HG03558 (cell line): ENCODE data around the gene IER3.
"Not testable (repeated sequence)": the region's sequence is repeated elsewhere in the genome, so short reads cannot be mapped to it uniquely, and the experiment has no call there.

Experiments
- ATAC-seq: cut with Tn5 transposase; IDR thresholded peaks from one replicate; pipeline ENCODE4 v1.9.1; 2021; ENCODE audit warnings: moderate number of reproducible peaks; ENCODE audit not compliant: unreplicated experiment; ENCODE audit errors: extremely low read depth

Gene IER3

GRCh38 chr6:30769088-30769852, 24.9 kb upstream of the IER3 start:
- ATAC-seq = no peak

GRCh38 chr6:30768634-30769087, 24.3 kb upstream of the IER3 start:
- ATAC-seq = no peak

- ATAC-seq = no peak
Observed at GRCh38 chr6:30767944-30768301, 23.6 kb upstream of the IER3 start.

GRCh38 chr6:30767158-30767943, 23.0 kb upstream of the IER3 start:
- no peak for ATAC-seq

GRCh38 chr6:30766461-30767157, 22.3 kb upstream of the IER3 start:
- ATAC-seq = no peak

GRCh38 chr6:30765495-30765894, 21.1 kb upstream of the IER3 start:
- ATAC-seq = not testable (repeated sequence)

- not testable (repeated sequence) for ATAC-seq
Observed at GRCh38 chr6:30764490-30765043, 20.2 kb upstream of the IER3 start.

GRCh38 chr6:30763618-30764489, 19.5 kb upstream of the IER3 start:
- ATAC-seq = no peak

- no peak for ATAC-seq
Observed at GRCh38 chr6:30763155-30763617, 18.8 kb upstream of the IER3 start.

- no peak for ATAC-seq
Observed at GRCh38 chr6:30761791-30762429, 17.6 kb upstream of the IER3 start.

- no peak for ATAC-seq
Observed at GRCh38 chr6:30760549-30760948, 16.2 kb upstream of the IER3 start.

- ATAC-seq = no peak
Observed at GRCh38 chr6:30759575-30760239, 15.4 kb upstream of the IER3 start.

- no peak for ATAC-seq
Observed at GRCh38 chr6:30757261-30757904, 13.0 kb upstream of the IER3 start.

- ATAC-seq = not testable (repeated sequence)
Observed at GRCh38 chr6:30756405-30757003, 12.2 kb upstream of the IER3 start.

GRCh38 chr6:30754631-30755030, 10.3 kb upstream of the IER3 start:
- no peak for ATAC-seq

- ATAC-seq = no peak
Observed at GRCh38 chr6:30752157-30752927, 8.0 kb upstream of the IER3 start.

GRCh38 chr6:30750379-30750668, 6.0 kb upstream of the IER3 start:
- no peak for ATAC-seq
